ENCODE results near the gene TMEM220.

The TMEM220 gene

DNA sequence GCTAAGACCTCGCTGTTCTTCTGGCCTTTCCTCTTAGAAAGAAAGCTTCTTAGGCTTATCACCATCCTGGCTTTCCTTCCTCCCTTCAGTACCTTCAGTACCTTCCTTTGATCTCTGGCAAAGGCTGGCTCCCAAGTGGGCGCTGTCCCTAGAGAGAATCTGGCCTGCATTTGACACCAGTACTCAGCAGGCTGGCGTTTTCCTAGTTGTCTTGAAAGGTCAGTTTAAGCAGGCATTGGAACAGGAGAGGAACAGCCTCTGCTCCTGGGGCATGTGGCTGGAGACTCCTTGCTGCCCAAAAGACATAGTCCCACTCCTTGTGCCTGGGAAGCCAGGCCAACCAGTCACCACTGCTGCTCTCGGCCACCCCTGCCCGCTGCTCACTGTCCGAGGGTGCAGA is 40.0 kb upstream of the TMEM220 start:
- TF ChIP-seq TAF1 (IDR thresholded peaks at IDR 0.05; ENCODE audit: low read depth) (no peak), NFIC (IDR thresholded peaks at IDR 0.05) (no peak), CEBPB (IDR thresholded peaks at IDR 0.05) (no peak), FOXM1 (IDR thresholded peaks at IDR 0.05; ENCODE audit: borderline replicate concordance, low read depth) (no peak), EGR1 (IDR thresholded peaks at IDR 0.05) (no peak), ZBTB7A (IDR thresholded peaks at IDR 0.05; ENCODE audit: low read depth) (no peak), CREB1 (IDR thresholded peaks at IDR 0.05; ENCODE audit: low read depth) (no peak)
- TF ChIP-seq, protein P1, sequence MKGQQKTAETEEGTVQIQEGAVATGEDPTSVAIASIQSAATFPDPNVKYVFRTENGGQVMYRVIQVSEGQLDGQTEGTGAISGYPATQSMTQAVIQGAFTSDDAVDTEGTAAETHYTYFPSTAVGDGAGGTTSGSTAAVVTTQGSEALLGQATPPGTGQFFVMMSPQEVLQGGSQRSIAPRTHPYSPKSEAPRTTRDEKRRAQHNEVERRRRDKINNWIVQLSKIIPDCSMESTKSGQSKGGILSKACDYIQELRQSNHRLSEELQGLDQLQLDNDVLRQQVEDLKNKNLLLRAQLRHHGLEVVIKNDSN (IDR thresholded peaks at IDR 0.05), result no peak
- TF ChIP-seq, protein P2, sequence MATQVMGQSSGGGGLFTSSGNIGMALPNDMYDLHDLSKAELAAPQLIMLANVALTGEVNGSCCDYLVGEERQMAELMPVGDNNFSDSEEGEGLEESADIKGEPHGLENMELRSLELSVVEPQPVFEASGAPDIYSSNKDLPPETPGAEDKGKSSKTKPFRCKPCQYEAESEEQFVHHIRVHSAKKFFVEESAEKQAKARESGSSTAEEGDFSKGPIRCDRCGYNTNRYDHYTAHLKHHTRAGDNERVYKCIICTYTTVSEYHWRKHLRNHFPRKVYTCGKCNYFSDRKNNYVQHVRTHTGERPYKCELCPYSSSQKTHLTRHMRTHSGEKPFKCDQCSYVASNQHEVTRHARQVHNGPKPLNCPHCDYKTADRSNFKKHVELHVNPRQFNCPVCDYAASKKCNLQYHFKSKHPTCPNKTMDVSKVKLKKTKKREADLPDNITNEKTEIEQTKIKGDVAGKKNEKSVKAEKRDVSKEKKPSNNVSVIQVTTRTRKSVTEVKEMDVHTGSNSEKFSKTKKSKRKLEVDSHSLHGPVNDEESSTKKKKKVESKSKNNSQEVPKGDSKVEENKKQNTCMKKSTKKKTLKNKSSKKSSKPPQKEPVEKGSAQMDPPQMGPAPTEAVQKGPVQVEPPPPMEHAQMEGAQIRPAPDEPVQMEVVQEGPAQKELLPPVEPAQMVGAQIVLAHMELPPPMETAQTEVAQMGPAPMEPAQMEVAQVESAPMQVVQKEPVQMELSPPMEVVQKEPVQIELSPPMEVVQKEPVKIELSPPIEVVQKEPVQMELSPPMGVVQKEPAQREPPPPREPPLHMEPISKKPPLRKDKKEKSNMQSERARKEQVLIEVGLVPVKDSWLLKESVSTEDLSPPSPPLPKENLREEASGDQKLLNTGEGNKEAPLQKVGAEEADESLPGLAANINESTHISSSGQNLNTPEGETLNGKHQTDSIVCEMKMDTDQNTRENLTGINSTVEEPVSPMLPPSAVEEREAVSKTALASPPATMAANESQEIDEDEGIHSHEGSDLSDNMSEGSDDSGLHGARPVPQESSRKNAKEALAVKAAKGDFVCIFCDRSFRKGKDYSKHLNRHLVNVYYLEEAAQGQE (IDR thresholded peaks at IDR 0.05; ENCODE audit: low read depth), result no peak

DNA sequence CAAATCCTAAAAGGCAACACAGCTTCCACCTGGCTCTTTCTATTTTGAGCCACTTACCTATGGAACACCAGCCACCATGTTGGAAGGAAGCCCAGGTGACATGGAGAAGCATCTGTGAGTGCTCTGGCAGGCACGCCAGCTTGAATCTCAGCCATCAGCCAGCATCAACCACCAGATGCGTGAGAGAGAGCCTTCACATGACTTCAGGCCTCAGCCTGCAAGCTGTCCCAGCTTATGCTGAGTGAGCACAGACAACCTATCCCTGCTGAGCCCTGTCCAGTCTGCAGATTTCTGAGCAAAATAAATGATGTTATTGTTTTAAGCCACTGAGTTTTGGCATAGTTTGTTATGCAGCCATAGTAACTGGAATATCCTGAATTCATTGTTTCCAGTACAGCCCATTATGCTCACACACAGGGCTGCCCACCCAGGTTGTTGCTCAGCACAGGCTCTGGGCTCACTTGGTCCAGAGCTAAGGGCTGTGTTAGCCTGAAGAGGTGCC is 39.0 kb upstream of the TMEM220 start:
- TF ChIP-seq EP300 (IDR thresholded peaks at IDR 0.05; ENCODE audit: borderline replicate concordance) (no peak), ZBTB7A (IDR thresholded peaks at IDR 0.05; ENCODE audit: low read depth) (no peak)

DNA sequence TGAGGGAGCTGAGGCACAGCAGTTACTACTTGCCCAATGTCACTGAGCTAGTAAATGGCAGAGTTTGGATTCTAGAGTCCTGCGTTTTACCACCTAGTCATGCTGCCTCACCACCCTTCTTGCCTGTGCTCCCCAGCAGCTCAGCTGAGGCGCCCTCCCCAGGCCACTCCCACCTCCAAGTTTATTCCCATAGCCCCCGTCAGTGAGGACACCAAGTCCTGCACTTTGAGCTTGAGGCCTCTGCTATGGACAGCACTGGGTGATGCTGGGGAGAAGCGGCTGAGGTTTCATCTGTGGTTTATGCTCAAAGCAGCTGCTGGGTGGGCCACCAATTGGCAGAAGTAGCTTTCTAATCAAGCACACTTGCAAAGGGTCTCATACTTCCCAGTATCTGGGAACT is 37.4 kb upstream of the TMEM220 start:
- TF ChIP-seq CEBPB (IDR thresholded peaks at IDR 0.05) (no peak), TAF1 (IDR thresholded peaks at IDR 0.05; ENCODE audit: low read depth) (no peak), NFIC (IDR thresholded peaks at IDR 0.05) (no peak), YY1 (IDR thresholded peaks at IDR 0.05; ENCODE audit: low read depth) (no peak), CREB1 (IDR thresholded peaks at IDR 0.05; ENCODE audit: low read depth) (no peak), RAD21 (IDR thresholded peaks at IDR 0.05; ENCODE audit: low read depth) (no peak), ZBTB7A (IDR thresholded peaks at IDR 0.05; ENCODE audit: low read depth) (no peak), TEAD4 (IDR thresholded peaks at IDR 0.05) (no peak), FOXM1 (IDR thresholded peaks at IDR 0.05; ENCODE audit: borderline replicate concordance, low read depth) (no peak), EP300 (IDR thresholded peaks at IDR 0.05; ENCODE audit: borderline replicate concordance) (no peak), TCF12 (IDR thresholded peaks at IDR 0.05; ENCODE audit: low read depth) (no peak), EGR1 (IDR thresholded peaks at IDR 0.05) (no peak)
- TF ChIP-seq, protein P2 (IDR thresholded peaks at IDR 0.05; ENCODE audit: low read depth), result no peak
- TF ChIP-seq, protein P1 (IDR thresholded peaks at IDR 0.05), result no peak
- TF ChIP-seq, protein P3, sequence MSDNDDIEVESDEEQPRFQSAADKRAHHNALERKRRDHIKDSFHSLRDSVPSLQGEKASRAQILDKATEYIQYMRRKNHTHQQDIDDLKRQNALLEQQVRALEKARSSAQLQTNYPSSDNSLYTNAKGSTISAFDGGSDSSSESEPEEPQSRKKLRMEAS (IDR thresholded peaks at IDR 0.05), result no peak

DNA sequence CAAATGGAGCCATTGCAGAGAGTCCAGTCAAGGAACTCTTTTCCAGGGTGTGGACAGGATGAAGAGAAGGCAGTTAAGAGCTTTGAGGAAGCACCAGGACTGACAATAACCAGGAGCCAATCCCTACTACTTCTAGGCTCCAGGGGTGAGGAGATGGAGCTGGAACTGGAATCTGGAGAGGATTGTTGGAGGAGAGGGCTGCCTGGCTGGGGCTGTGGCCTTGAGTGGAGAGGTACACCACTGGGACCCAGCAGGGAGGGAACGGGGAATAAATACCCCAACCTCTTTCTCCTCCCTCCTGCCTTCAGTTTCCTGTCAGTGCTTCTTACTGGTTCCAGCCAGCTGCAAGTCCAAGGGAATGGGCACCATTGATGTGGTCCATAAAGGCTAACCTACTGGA is 32.2 kb upstream of the TMEM220 start:
- TF ChIP-seq TAF1 (IDR thresholded peaks at IDR 0.05; ENCODE audit: low read depth) (no peak), CREB1 (IDR thresholded peaks at IDR 0.05; ENCODE audit: low read depth) (no peak), TEAD4 (IDR thresholded peaks at IDR 0.05) (no peak), CEBPB (IDR thresholded peaks at IDR 0.05) (no peak), EP300 (IDR thresholded peaks at IDR 0.05; ENCODE audit: borderline replicate concordance) (no peak), YY1 (IDR thresholded peaks at IDR 0.05; ENCODE audit: low read depth) (no peak), NFIC (IDR thresholded peaks at IDR 0.05) (no peak), FOXM1 (IDR thresholded peaks at IDR 0.05; ENCODE audit: borderline replicate concordance, low read depth) (no peak), TCF12 (IDR thresholded peaks at IDR 0.05; ENCODE audit: low read depth) (no peak), ZBTB7A (IDR thresholded peaks at IDR 0.05; ENCODE audit: low read depth) (no peak), RAD21 (IDR thresholded peaks at IDR 0.05; ENCODE audit: low read depth) (no peak), EGR1 (IDR thresholded peaks at IDR 0.05) (no peak)
- TF ChIP-seq, protein P1 (IDR thresholded peaks at IDR 0.05), result no peak
- TF ChIP-seq, protein P3 (IDR thresholded peaks at IDR 0.05), result no peak
- TF ChIP-seq, protein P2 (IDR thresholded peaks at IDR 0.05; ENCODE audit: low read depth), result no peak
